SK-N-SH (cell line): ENCODE results near the gene LCN15. TPM values are rescaled to one million over a fixed set of nuclear protein-coding genes. Genes with fewer than 3 reads are reported as not detected.
"Not testable (repeated sequence)": the region's sequence is repeated elsewhere in the genome, so short reads cannot be mapped to it uniquely, and the experiment has no call there.

Experiments used
- CTCF ChIA-PET: fragments of 300-600, 350-600 bp; formaldehyde crosslinking; extraction: SDS; loops from one replicate; lab custom pipeline; 2021; lab: Yijun Ruan, JAX
- POLR2A ChIA-PET: fragments of 350-600 bp; sonication (Branson Sonifier 250); formaldehyde crosslinking; extraction: SDS; loops from one replicate; lab custom pipeline; 2020; ENCODE audit warnings: antibody characterized with exemption, inconsistent platforms; lab: Yijun Ruan, JAX
- DNase-seq: peaks from one replicate; pipeline ENCODE4 v3.0.0; 2012
- H2AFZ ChIP-seq: fragments of 200-600 bp; sonication (generic); 2 replicates; pipeline ENCODE4 v1.8.1; 2016; ENCODE audit warnings: antibody characterized with exemption, mild to moderate bottlenecking, low read depth
- H3F3A ChIP-seq: fragments of 200-600 bp; sonication (generic); replicated peaks from 2 replicates; pipeline ENCODE3; 2016; ENCODE audit warnings: antibody characterized with exemption, mild to moderate bottlenecking; ENCODE audit not compliant: insufficient read depth
- H3K27ac ChIP-seq, 2 experiments: fragments of 200-500 bp in 1 of 2; fragments of 200-600 bp in 1 of 2; sonication (Bioruptor generic) in 1 of 2; sonication (generic), shearing (Covaris generic) in 1 of 2; 2 replicates each; pipeline versions ENCODE4 v1.5.1 to v1.6.1; 2014 to 2016; ENCODE audit warnings: low read depth in 2 of 2, inconsistent platforms in 1 of 2, low read length in 1 of 2, mild to moderate bottlenecking in 1 of 2, mixed read lengths in 1 of 2
- H3K27me3 ChIP-seq: fragments of 200-600 bp; sonication (generic), shearing (Covaris generic); 2 replicates; pipeline ENCODE4 v1.6.1; 2016; ENCODE audit warnings: mixed run types; ENCODE audit not compliant: insufficient read depth
- H3K36me3 ChIP-seq, 2 experiments: fragments of 200-500 bp in 1 of 2; fragments of 200-600 bp in 1 of 2; sonication (Bioruptor generic) in 1 of 2; sonication (generic) in 1 of 2; replicated peaks in 1 of 2; 2 replicates each; pipeline versions ENCODE3 to v1.5.1; 2014 to 2016; ENCODE audit warnings: low read length in 1 of 2, mild to moderate bottlenecking in 1 of 2; ENCODE audit not compliant: insufficient read depth in 2 of 2, control insufficient read depth in 1 of 2
- H3K4me1 ChIP-seq, 2 experiments: fragments of 200-500 bp in 1 of 2; fragments of 200-600 bp in 1 of 2; sonication (Bioruptor generic) in 1 of 2; sonication (generic), shearing (Covaris generic) in 1 of 2; 2 replicates each; pipeline versions ENCODE4 v1.5.1 to v1.6.1; 2014 to 2016; ENCODE audit warnings: low read depth in 1 of 2, low read length in 1 of 2, mixed run types in 1 of 2; ENCODE audit not compliant: insufficient read depth in 2 of 2, control insufficient read depth in 1 of 2
- H3K4me2 ChIP-seq: fragments of 200-600 bp; sonication (generic), shearing (Covaris generic); 2 replicates; pipeline ENCODE4 v1.6.1; 2017; ENCODE audit warnings: mixed run types
- H3K4me3 ChIP-seq, 2 experiments: fragments of 200-500 bp in 1 of 2; fragments of 200-600 bp in 1 of 2; sonication (Bioruptor generic) in 1 of 2; sonication (generic), shearing (Covaris generic) in 1 of 2; 2 replicates each; pipeline versions ENCODE4 v1.5.1 to v1.8.1; 2014 to 2016; ENCODE audit warnings: low read depth in 2 of 2, inconsistent platforms in 1 of 2, low read length in 1 of 2, mild to moderate bottlenecking in 1 of 2, mixed read lengths in 1 of 2, moderate library complexity in 1 of 2
- H3K79me2 ChIP-seq: fragments of 200-600 bp; sonication (generic); 2 replicates; pipeline ENCODE4 v1.8.1; 2017; ENCODE audit warnings: mild to moderate bottlenecking; ENCODE audit not compliant: insufficient read depth
- H3K9ac ChIP-seq: fragments of 200-600 bp; sonication (generic); 2 replicates; pipeline ENCODE4 v1.6.1; 2017; ENCODE audit warnings: mixed run types
- H3K9me2 ChIP-seq: fragments of 200-600 bp; sonication (generic); 2 replicates; pipeline ENCODE4 v1.6.1; 2017; ENCODE audit warnings: mixed run types
- H3K9me3 ChIP-seq: fragments of 200-600 bp; sonication (generic); 2 replicates; pipeline ENCODE4 v1.6.1; 2017; ENCODE audit warnings: mixed run types, mild to moderate bottlenecking, moderate library complexity
- H4K20me1 ChIP-seq: fragments of 200-600 bp; sonication (generic); 2 replicates; pipeline ENCODE4 v1.6.1; 2017; ENCODE audit warnings: mild to moderate bottlenecking, mixed run types; ENCODE audit not compliant: insufficient read depth
- EZH2phosphoT487 ChIP-seq: fragments of 200-600 bp; sonication (generic); IDR thresholded peaks from 2 replicates; pipeline ENCODE4 v1.6.1; 2017; ENCODE audit warnings: low read depth, mixed run types, mild to moderate bottlenecking, antibody characterized with exemption, moderate library complexity, borderline replicate concordance
- FOXJ3 ChIP-seq: sonication (generic); formaldehyde crosslinking; IDR thresholded peaks from 2 replicates; pipeline ENCODE4 v1.5.1; 2020; ENCODE audit warnings: mild to moderate bottlenecking, missing genetic modification reagents
- GATA2 ChIP-seq: sonication (generic); formaldehyde crosslinking; IDR thresholded peaks from 2 replicates; pipeline ENCODE4 v1.5.0; 2020; ENCODE audit warnings: mild to moderate bottlenecking, missing genetic modification reagents
- MXI1 ChIP-seq: IDR thresholded peaks from 2 replicates; pipeline ENCODE4 v1.6.1; 2012; ENCODE audit warnings: mild to moderate bottlenecking, low read depth, low read length, improper control_type of control experiment
- NRF1 ChIP-seq: IDR thresholded peaks from 2 replicates; pipeline ENCODE4 v1.6.1; 2012; ENCODE audit warnings: low read depth, mild to moderate bottlenecking, low read length
- RAD21 ChIP-seq: IDR thresholded peaks from 2 replicates; pipeline ENCODE4 v1.6.1; 2012; ENCODE audit warnings: mild to moderate bottlenecking, low read length
- RCOR1 ChIP-seq: fragments of 150-350 bp; IDR thresholded peaks from 2 replicates; pipeline ENCODE4 v1.6.1; 2017; ENCODE audit warnings: antibody characterized with exemption, low read length
- RXRA ChIP-seq: IDR thresholded peaks from 2 replicates; pipeline ENCODE4 v1.4.0; 2012; ENCODE audit warnings: low read depth, mild to moderate bottlenecking, borderline replicate concordance
- SIN3A ChIP-seq: IDR thresholded peaks from 2 replicates; pipeline ENCODE4 v1.6.1; 2012; ENCODE audit warnings: low read depth, mild to moderate bottlenecking, low read length, moderate library complexity, borderline replicate concordance
- SMC3 ChIP-seq: IDR thresholded peaks from 2 replicates; pipeline ENCODE4 v1.6.1; 2012; ENCODE audit warnings: low read depth, low read length, improper control_type of control experiment
- TEAD4 ChIP-seq: IDR thresholded peaks from 2 replicates; pipeline ENCODE4 v1.4.0; 2012; ENCODE audit warnings: mild to moderate bottlenecking, borderline replicate concordance; ENCODE audit not compliant: insufficient read depth
- WGBS: methylation state at CpG from one replicate; pipeline ENCODE4 v1.1.6; 2017; ENCODE audit warnings: low lambda C conversion rate; 5-methylcytosine and 5-hydroxymethylcytosine counted together
- polyA plus RNA-seq, 3 experiments: library from polyadenylated mRNA; depleted of rRNA; stranded (reverse); fragments of >200 nt; gene quantifications; 2 replicates each; pipeline ENCODE4 v1.2.3, GENCODE V29; 2012
- TF ChIP-seq, protein P1 (sequence below): IDR thresholded peaks from 2 replicates; pipeline ENCODE4 v1.4.0; 2012; ENCODE audit warnings: low read depth
- TF ChIP-seq, protein P2 (sequence below): fragments of 200-600 bp; sonication (generic); IDR thresholded peaks from 2 replicates; pipeline ENCODE4 v1.6.1; 2017; ENCODE audit warnings: antibody characterized with exemption, mild to moderate bottlenecking, moderate library complexity

Gene LCN15
- polyA plus RNA-seq, 1 of the 3 experiments (the other 2 are of a cell fraction) = 0.08 TPM

DNA sequence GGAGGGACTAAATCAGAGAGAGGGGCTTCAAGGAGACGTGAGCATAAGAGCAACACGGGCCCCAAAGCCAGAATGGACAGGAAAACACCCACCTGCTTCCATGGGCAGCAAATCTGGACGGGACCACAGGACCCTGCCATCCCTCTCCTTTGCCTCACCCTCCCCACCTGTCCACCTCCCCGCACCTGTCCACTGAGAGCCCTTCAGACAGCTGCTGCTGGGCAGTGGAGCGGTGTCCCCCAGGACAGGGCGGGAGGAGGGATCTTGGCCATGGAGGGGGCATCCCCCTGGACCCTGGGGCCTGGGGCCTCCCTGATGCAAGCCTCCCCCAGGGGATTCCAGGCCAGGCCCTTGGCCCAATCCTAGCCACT is 34.4 kb upstream of the LCN15 start:
- no peaks in the 10 kb centered on the region for H3K79me2 ChIP-seq
- CTCF ChIA-PET = interaction anchor here (1.3 to 2.8 kb wide), 4 partner anchors 9 to 40 kb away, joined by 4 to 11 read pairs (median 5); partner anchors contain the start of genes LCN8 and RABL6
- no peaks in the 10 kb centered on the region for H3K27me3 ChIP-seq
- no peak overlapping the region for H2AFZ ChIP-seq
- POLR2A ChIA-PET = interaction anchor here (1.1 to 1.2 kb wide), 2 partner anchors 9 to 10 kb away, joined by 3 read pairs; partner anchors contain the start of gene RABL6
- peaks cover 14% of the 10 kb centered on the region for H3F3A ChIP-seq
- TF ChIP-seq EZH2phosphoT487 = no peak
- TF ChIP-seq SIN3A = no peak
- no peak for TF ChIP-seq SMC3
- no peak for TF ChIP-seq GATA2
- TF ChIP-seq, protein P1, sequence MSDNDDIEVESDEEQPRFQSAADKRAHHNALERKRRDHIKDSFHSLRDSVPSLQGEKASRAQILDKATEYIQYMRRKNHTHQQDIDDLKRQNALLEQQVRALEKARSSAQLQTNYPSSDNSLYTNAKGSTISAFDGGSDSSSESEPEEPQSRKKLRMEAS = no peak
- no peak for TF ChIP-seq FOXJ3 (CRISPR knock-in tag)
- TF ChIP-seq RAD21 = no peak
- H3K9ac ChIP-seq = no peak overlapping the region
- no peak overlapping the region for H3K4me2 ChIP-seq
- H3K27ac ChIP-seq = no peak overlapping the region; a peak in 1 of 4 replicates
- no peaks in the 10 kb centered on the region for H3K36me3 ChIP-seq
- H3K9me3 ChIP-seq = no peaks in the 10 kb centered on the region
- DNase-seq = no peak
- H3K9me2 ChIP-seq = no peaks in the 10 kb centered on the region
- no peak overlapping the region for H3K4me3 ChIP-seq
- H3K4me1 ChIP-seq = peaks cover 5 to 40% of the 10 kb centered on the region in 2 experiments; a peak in 2 of 4 replicates
- 97% methylated on average over 6 of the region's 6 CpGs for WGBS
- no peaks in the 10 kb centered on the region for H4K20me1 ChIP-seq

DNA sequence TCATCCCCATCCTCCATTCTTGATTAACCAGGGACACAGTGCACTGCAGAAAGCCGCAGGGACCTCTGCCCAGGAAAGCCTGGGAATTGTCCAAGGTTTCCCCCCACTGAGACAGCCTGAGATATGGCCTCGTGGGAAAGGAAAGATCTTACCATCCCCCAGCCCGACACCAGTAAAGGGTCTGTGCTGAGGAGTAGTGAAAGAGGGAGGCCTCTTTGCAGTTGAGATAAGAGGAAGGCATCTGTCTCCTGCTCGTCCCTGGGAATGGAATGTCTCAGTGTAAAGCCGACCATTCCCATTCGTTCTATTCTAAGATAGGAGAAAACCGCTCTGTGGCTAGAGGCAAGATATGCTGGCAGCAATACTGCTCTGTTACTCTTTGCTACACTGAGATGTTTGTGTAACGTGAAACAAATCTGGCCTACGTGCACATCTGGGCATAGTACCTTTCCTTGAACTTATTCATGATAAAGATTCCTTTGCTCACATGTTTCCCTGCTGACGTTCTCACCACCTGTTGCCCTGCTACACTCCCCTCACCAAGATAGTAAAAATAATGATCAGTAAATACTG is 32.5 kb upstream of the LCN15 start:
- WGBS = 25% methylated on average over 9 of the region's 10 CpGs
- peaks cover 5 to 51% of the 10 kb centered on the region in 2 experiments; a peak in 2 of 4 replicates for H3K4me1 ChIP-seq
- H3K9ac ChIP-seq, H3K9me2 ChIP-seq, H3K4me2 ChIP-seq, H2AFZ ChIP-seq, H3K36me3 ChIP-seq, POLR2A ChIA-PET, H3K9me3 ChIP-seq, H3K27me3 ChIP-seq, DNase-seq, H4K20me1 ChIP-seq, H3K79me2 ChIP-seq, H3K4me3 ChIP-seq: not testable (repeated sequence)
- CTCF ChIA-PET = interaction anchor here (1.2 to 1.7 kb wide), 2 partner anchors 37 to 47 kb away, joined by 3 to 4 read pairs; no protein-coding TSS in a partner anchor
- peak overlapping the region in 1 of 2 experiments; percentile 91; a peak in 2 of 4 replicates for H3K27ac ChIP-seq
- peak; percentile 53; the same call in 1 of the 2 replicates for TF ChIP-seq MXI1
- TF ChIP-seq GATA2 = peak; percentile 60
- H3F3A ChIP-seq = peaks cover 14% of the 10 kb centered on the region

DNA sequence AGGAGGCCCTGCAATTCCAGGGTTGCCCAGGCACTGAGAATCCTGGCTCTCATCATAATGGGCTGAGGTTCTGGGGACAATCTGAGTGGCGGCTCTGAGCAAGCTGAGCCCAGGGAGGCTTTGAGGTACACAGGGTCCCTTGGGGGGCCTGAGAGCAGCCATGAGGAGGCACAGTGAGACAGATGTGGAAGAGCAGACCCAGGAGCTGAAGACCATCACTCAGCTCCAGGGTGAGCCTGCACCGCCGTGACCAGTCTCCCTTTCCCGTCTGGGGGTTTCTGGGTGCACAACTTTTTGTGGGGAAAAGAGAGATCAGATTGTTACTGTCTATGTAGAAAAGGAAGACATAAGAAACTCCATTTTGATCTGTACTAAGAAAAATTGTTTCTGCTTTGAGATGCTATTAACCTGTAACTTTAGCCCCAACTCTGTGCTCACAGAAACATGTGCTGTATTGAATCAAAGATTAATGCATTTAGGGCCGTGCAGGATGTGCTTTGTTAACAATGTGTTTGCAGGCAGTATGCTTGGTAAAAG is 32.0 kb upstream of the LCN15 start, which contains the start of gene CCDC183:
Gene CCDC183 (plus strand): TSS at position 101 of the 537 bp plus-strand sequence. CDS start 60 bp downstream, at position 161.
- Histone ChIP-seq H3K9ac (no peak within 1 kb of the TSS), H3K4me2 (no peak within 1 kb of the TSS), H3K27me3 (no peaks in the 10 kb centered on the region), H4K20me1 (peaks cover 5% of the 10 kb centered on the region; the same call in 1 of the 2 replicates), H3K27ac (peak within 1 kb of the TSS in 1 of 2 experiments; percentile 91; a peak in 2 of 4 replicates), H3K79me2 (peaks cover 11% of the 10 kb centered on the region), H3K36me3 (peaks cover 0 to 9% of the 10 kb centered on the region in 2 experiments), H2AFZ (no peak within 1 kb of the TSS), H3K4me3 (no peak within 1 kb of the TSS), H3K9me2 (no peaks in the 10 kb centered on the region), H3K4me1 (peaks cover 5 to 54% of the 10 kb centered on the region in 2 experiments; a peak in 2 of 4 replicates), H3K9me3 (no peaks in the 10 kb centered on the region), H3F3A (peaks cover 14% of the 10 kb centered on the region)
- POLR2A ChIA-PET = no interaction called here
- DNase-seq = no peak
- WGBS = 71% methylated on average over 4 of the region's 5 CpGs
- CTCF ChIA-PET = interaction anchor here (0.7 to 1.7 kb wide), 4 partner anchors 37 to 239 kb away, joined by 3 to 8 read pairs (median 4); partner anchors contain the start of gene AJM1
- TF ChIP-seq EZH2phosphoT487 (no peak), SIN3A (no peak), NRF1 (no peak), RXRA (no peak), RCOR1 (no peak), TEAD4 (no peak)
- TF ChIP-seq, protein P2, sequence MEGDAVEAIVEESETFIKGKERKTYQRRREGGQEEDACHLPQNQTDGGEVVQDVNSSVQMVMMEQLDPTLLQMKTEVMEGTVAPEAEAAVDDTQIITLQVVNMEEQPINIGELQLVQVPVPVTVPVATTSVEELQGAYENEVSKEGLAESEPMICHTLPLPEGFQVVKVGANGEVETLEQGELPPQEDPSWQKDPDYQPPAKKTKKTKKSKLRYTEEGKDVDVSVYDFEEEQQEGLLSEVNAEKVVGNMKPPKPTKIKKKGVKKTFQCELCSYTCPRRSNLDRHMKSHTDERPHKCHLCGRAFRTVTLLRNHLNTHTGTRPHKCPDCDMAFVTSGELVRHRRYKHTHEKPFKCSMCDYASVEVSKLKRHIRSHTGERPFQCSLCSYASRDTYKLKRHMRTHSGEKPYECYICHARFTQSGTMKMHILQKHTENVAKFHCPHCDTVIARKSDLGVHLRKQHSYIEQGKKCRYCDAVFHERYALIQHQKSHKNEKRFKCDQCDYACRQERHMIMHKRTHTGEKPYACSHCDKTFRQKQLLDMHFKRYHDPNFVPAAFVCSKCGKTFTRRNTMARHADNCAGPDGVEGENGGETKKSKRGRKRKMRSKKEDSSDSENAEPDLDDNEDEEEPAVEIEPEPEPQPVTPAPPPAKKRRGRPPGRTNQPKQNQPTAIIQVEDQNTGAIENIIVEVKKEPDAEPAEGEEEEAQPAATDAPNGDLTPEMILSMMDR = no peak
- TF ChIP-seq, protein P1 = no peak
